ENCODE measurements around the gene SBSN. TPM values are rescaled to one million over a fixed set of nuclear protein-coding genes. Genes with fewer than 3 reads are reported as not detected.

SBSN gene
- total and polyA plus RNA-seq, 4 donors = not detected

DNA sequence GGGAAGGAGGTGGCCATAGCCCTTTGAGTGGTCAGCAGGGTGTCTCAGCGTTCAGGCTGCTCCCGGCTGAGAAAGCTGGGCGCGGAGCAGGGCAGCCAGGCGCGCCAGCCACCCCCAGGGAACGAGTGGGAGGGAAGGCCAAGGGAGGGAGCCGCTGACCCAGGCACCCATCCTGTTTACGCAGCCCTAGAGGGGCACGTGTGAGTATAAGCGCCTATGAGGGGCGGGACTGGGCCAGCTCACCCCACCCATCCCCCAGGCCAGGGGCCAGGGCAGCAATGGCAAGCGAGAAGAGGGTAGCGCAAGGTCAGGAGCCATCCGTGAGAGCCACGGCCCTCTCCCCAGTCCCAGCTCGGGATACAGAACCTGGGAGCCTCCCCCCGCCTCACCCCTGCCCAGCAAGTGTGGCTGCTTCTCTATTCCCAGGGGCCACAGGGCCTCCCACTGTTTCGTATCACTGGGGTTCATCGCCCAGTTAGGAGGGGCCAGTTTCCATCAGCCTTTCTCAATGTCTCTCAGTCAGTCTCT is 13.8 kb downstream of the SBSN start (continued):
- TF ChIP-seq, protein P1, sequence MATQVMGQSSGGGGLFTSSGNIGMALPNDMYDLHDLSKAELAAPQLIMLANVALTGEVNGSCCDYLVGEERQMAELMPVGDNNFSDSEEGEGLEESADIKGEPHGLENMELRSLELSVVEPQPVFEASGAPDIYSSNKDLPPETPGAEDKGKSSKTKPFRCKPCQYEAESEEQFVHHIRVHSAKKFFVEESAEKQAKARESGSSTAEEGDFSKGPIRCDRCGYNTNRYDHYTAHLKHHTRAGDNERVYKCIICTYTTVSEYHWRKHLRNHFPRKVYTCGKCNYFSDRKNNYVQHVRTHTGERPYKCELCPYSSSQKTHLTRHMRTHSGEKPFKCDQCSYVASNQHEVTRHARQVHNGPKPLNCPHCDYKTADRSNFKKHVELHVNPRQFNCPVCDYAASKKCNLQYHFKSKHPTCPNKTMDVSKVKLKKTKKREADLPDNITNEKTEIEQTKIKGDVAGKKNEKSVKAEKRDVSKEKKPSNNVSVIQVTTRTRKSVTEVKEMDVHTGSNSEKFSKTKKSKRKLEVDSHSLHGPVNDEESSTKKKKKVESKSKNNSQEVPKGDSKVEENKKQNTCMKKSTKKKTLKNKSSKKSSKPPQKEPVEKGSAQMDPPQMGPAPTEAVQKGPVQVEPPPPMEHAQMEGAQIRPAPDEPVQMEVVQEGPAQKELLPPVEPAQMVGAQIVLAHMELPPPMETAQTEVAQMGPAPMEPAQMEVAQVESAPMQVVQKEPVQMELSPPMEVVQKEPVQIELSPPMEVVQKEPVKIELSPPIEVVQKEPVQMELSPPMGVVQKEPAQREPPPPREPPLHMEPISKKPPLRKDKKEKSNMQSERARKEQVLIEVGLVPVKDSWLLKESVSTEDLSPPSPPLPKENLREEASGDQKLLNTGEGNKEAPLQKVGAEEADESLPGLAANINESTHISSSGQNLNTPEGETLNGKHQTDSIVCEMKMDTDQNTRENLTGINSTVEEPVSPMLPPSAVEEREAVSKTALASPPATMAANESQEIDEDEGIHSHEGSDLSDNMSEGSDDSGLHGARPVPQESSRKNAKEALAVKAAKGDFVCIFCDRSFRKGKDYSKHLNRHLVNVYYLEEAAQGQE (IDR thresholded peaks at IDR 0.05) = no peak
- no peak for TF ChIP-seq JUND (IDR thresholded peaks at IDR 0.05)
- TF ChIP-seq, protein P2, sequence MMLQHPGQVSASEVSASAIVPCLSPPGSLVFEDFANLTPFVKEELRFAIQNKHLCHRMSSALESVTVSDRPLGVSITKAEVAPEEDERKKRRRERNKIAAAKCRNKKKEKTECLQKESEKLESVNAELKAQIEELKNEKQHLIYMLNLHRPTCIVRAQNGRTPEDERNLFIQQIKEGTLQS (IDR thresholded peaks at IDR 0.05) = no peak

DNA sequence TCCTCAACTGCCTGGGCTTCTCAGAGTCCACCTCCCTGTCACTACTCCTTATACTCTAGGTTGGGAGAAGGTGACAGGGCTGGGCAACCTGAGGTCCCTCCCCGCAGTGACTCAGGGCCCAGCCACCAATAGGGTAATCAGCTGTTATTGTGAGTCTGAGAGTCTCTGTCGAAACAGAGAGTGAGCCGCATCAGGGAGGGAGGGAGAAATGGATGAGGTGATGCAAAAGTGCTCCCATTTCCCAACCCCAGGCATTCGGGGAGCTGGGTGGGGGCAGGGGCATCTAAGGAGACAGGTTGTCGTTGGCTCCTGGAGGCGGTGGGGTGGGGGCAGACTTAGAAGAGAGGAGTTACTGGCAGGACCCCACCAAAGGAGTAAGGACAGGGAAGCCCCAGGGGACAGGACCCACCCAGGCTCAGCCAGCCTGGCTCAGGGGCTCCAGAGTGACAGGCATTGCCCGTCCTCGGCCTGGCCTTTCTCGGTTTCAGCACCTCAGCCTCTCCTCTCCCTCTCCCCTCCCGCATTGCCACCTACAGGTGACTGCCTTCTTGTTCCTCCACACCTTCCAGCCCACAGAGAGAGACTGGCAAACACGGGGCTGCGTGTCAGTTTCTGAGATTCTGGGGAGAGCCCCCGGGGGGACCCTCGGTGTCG is 14.4 kb downstream of the SBSN start, which contains the start of gene DMKN:
DMKN (minus strand) TSS at position 22 of the 654 bp plus-strand sequence. CDS start 174 bp downstream, outside the sequence.
- H3K36me3 ChIP-seq (ENCODE audit: control insufficient read depth in 4 of 4, insufficient read depth in 3 of 4, low read depth in 1 of 4, low read length in 3 of 4) = peaks cover 0 to 1% (median 0%) of the 10 kb centered on the region in 4 donors
- WGBS = 39% methylated on average over 15 of the region's 15 CpGs
- no peak within 1 kb of the TSS for H3K9ac ChIP-seq (ENCODE audit: low read depth in 1 of 2, low read length in 2 of 2)
- no peaks in the 10 kb centered on the region for H3K9me3 ChIP-seq (ENCODE audit: control insufficient read depth in 4 of 4, low read length in 3 of 4)
- no peak for DNase-seq (ENCODE audit: low spot score)
- H3K27me3 ChIP-seq (ENCODE audit: control insufficient read depth in 4 of 4, insufficient read depth in 4 of 4, low read length in 3 of 4) = no peaks in the 10 kb centered on the region
- TF ChIP-seq HNF4G (IDR thresholded peaks at IDR 0.05) (no peak), HNF4A (conservative IDR thresholded peaks at IDR 0.05) (no peak), SP1 (IDR thresholded peaks at IDR 0.05) (no peak), NR2F2 (IDR thresholded peaks at IDR 0.05) (no peak), RAD21 (IDR thresholded peaks at IDR 0.05) (no peak), EGR1 (IDR thresholded peaks at IDR 0.05; ENCODE audit: low read depth in 2 of 2) (no peak), JUND (IDR thresholded peaks at IDR 0.05) (no peak), YY1 (IDR thresholded peaks at IDR 0.05) (no peak), FOXA1 (IDR thresholded peaks at IDR 0.05) (no peak)
- TF ChIP-seq, protein P3, sequence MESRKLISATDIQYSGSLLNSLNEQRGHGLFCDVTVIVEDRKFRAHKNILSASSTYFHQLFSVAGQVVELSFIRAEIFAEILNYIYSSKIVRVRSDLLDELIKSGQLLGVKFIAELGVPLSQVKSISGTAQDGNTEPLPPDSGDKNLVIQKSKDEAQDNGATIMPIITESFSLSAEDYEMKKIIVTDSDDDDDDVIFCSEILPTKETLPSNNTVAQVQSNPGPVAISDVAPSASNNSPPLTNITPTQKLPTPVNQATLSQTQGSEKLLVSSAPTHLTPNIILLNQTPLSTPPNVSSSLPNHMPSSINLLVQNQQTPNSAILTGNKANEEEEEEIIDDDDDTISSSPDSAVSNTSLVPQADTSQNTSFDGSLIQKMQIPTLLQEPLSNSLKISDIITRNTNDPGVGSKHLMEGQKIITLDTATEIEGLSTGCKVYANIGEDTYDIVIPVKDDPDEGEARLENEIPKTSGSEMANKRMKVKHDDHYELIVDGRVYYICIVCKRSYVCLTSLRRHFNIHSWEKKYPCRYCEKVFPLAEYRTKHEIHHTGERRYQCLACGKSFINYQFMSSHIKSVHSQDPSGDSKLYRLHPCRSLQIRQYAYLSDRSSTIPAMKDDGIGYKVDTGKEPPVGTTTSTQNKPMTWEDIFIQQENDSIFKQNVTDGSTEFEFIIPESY (IDR thresholded peaks at IDR 0.05) = no peak
- TF ChIP-seq, protein P4, sequence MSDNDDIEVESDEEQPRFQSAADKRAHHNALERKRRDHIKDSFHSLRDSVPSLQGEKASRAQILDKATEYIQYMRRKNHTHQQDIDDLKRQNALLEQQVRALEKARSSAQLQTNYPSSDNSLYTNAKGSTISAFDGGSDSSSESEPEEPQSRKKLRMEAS (IDR thresholded peaks at IDR 0.05) = no peak
- TF ChIP-seq, protein P2 (IDR thresholded peaks at IDR 0.05) = no peak
- H3K27ac ChIP-seq (ENCODE audit: low read depth in 1 of 2, low read length in 2 of 2) = no peak within 1 kb of the TSS
- peaks cover 0 to 16% (median 7%) of the 10 kb centered on the region in 4 donors for H3K4me1 ChIP-seq (ENCODE audit: control insufficient read depth in 4 of 4, insufficient read depth in 4 of 4, low read length in 3 of 4)
- H3K4me3 ChIP-seq (ENCODE audit: low read depth in 1 of 3, low read length in 3 of 3) = no peak within 1 kb of the TSS
